ENCODE data around the gene PSRC1. TPM values are rescaled to one million over a fixed set of nuclear protein-coding genes. Genes with fewer than 3 reads are reported as not detected.

The PSRC1 gene
- total RNA-seq, 2 donors from 2014 or later = 38.5 to 72.7 TPM

GRCh38 chr1:109280862-109281261, 2.1 kb downstream of the PSRC1 start:
- Mint-ChIP-seq H3K36me3 (ENCODE audit: low read depth) (peaks cover 25% of the 10 kb centered on the region), H3K27me3 (ENCODE audit: insufficient read depth) (no peaks in the 10 kb centered on the region), H3K4me3 (peak overlapping the region; percentile 86), H3K27ac (no peak overlapping the region), H3K9me3 (no peaks in the 10 kb centered on the region), H3K4me1 (peaks cover 30% of the 10 kb centered on the region)
- Histone ChIP-seq H3K27ac (ENCODE audit: low read depth, low read length) (no peak overlapping the region), H3K9ac (ENCODE audit: extremely low read depth, low read length, poor library complexity, severe bottlenecking) (no peak overlapping the region), H3K27me3 (ENCODE audit: control insufficient read depth, insufficient read depth, low read length, poor library complexity, severe bottlenecking) (no peaks in the 10 kb centered on the region), H3K9me3 (ENCODE audit: control insufficient read depth, low read length) (no peaks in the 10 kb centered on the region), H3K4me3 (ENCODE audit: low read length) (peak overlapping the region; percentile 97), H3K36me3 (ENCODE audit: control insufficient read depth, insufficient read depth, low read length) (peaks cover 21% of the 10 kb centered on the region), H3K4me1 (ENCODE audit: control insufficient read depth, insufficient read depth, low read length) (peaks cover 5% of the 10 kb centered on the region)
- TF ChIP-seq, protein P1, sequence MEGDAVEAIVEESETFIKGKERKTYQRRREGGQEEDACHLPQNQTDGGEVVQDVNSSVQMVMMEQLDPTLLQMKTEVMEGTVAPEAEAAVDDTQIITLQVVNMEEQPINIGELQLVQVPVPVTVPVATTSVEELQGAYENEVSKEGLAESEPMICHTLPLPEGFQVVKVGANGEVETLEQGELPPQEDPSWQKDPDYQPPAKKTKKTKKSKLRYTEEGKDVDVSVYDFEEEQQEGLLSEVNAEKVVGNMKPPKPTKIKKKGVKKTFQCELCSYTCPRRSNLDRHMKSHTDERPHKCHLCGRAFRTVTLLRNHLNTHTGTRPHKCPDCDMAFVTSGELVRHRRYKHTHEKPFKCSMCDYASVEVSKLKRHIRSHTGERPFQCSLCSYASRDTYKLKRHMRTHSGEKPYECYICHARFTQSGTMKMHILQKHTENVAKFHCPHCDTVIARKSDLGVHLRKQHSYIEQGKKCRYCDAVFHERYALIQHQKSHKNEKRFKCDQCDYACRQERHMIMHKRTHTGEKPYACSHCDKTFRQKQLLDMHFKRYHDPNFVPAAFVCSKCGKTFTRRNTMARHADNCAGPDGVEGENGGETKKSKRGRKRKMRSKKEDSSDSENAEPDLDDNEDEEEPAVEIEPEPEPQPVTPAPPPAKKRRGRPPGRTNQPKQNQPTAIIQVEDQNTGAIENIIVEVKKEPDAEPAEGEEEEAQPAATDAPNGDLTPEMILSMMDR (conservative IDR thresholded peaks at IDR 0.05) = no peak
- no peak for DNase-seq
- 93 to 96% methylated on average over 7 of the region's 12 CpGs for WGBS, 2 experiments (ENCODE audit: insufficient coverage in 1 of 2, insufficient read length in 1 of 2)

GRCh38 chr1:109279615-109280278, 3.2 kb downstream of the PSRC1 start:
- Histone ChIP-seq H3K4me3 (ENCODE audit: low read length) (no peak overlapping the region), H3K9me3 (ENCODE audit: control insufficient read depth, low read length) (no peaks in the 10 kb centered on the region), H3K36me3 (ENCODE audit: control insufficient read depth, insufficient read depth, low read length) (peaks cover 21% of the 10 kb centered on the region), H3K27me3 (ENCODE audit: control insufficient read depth, insufficient read depth, low read length, poor library complexity, severe bottlenecking) (no peaks in the 10 kb centered on the region), H3K9ac (ENCODE audit: extremely low read depth, low read length, poor library complexity, severe bottlenecking) (no peak overlapping the region), H3K27ac (ENCODE audit: low read depth, low read length) (no peak overlapping the region), H3K4me1 (ENCODE audit: control insufficient read depth, insufficient read depth, low read length) (peaks cover 8% of the 10 kb centered on the region)
- Mint-ChIP-seq H3K4me3 (no peak overlapping the region), H3K27me3 (ENCODE audit: insufficient read depth) (no peaks in the 10 kb centered on the region), H3K9me3 (no peaks in the 10 kb centered on the region), H3K27ac (no peak overlapping the region), H3K36me3 (ENCODE audit: low read depth) (peaks cover 25% of the 10 kb centered on the region), H3K4me1 (peaks cover 41% of the 10 kb centered on the region)
- 96 to 98% methylated on average over 5 of the region's 5 CpGs for WGBS, 2 experiments (ENCODE audit: insufficient coverage in 1 of 2, insufficient read length in 1 of 2)
- TF ChIP-seq, protein P1 (conservative IDR thresholded peaks at IDR 0.05) = no peak
- no peak for DNase-seq

GRCh38 chr1:109277434-109278204, 5.3 kb downstream of the PSRC1 start:
- H3K4me1 Mint-ChIP-seq = peaks cover 45% of the 10 kb centered on the region
- no peaks in the 10 kb centered on the region for H3K9me3 Mint-ChIP-seq
- Histone ChIP-seq H3K9me3 (ENCODE audit: control insufficient read depth, low read length) (no peaks in the 10 kb centered on the region), H3K4me3 (ENCODE audit: low read length) (no peak overlapping the region), H3K27me3 (ENCODE audit: control insufficient read depth, insufficient read depth, low read length, poor library complexity, severe bottlenecking) (no peaks in the 10 kb centered on the region), H3K27ac (ENCODE audit: low read depth, low read length) (no peak overlapping the region), H3K4me1 (ENCODE audit: control insufficient read depth, insufficient read depth, low read length) (peaks cover 8% of the 10 kb centered on the region), H3K9ac (ENCODE audit: extremely low read depth, low read length, poor library complexity, severe bottlenecking) (no peak overlapping the region), H3K36me3 (ENCODE audit: control insufficient read depth, insufficient read depth, low read length) (peaks cover 21% of the 10 kb centered on the region)
- DNase-seq = peak; percentile 96
- peaks cover 25% of the 10 kb centered on the region for H3K36me3 Mint-ChIP-seq (ENCODE audit: low read depth)
- peak overlapping the region; percentile 66 for H3K27ac Mint-ChIP-seq
- TF ChIP-seq, protein P1 (conservative IDR thresholded peaks at IDR 0.05) = peak; percentile 96
- peaks cover 2% of the 10 kb centered on the region for H3K27me3 Mint-ChIP-seq (ENCODE audit: insufficient read depth)
- H3K4me3 Mint-ChIP-seq = no peak overlapping the region
- 68 to 71% methylated on average over 4 to 7 of the region's 7 CpGs for WGBS, 2 experiments (ENCODE audit: insufficient coverage in 1 of 2, insufficient read length in 1 of 2)

All from endodermal cell (in vitro differentiated cells).